Fibroblast of lung (primary cell): ENCODE results near the gene GJC2. TPM values are rescaled to one million over a fixed set of nuclear protein-coding genes. Genes with fewer than 3 reads are reported as not detected.

Experiments
- DNase-seq, 2 donors: peaks; one replicate each; pipeline versions ENCODE4 v3.0.0 to v3.0.0-alpha.2; 2010; ENCODE audit warnings: low read depth in 2 of 2
- H2AFZ ChIP-seq: 2 replicates; pipeline ENCODE4 v1.5.1; 2012; ENCODE audit warnings: low read length, control low read depth, inconsistent platforms
- H3K27ac ChIP-seq: 2 replicates; pipeline ENCODE4 v1.5.1; 2011; ENCODE audit warnings: low read length, control low read depth; ENCODE audit not compliant: insufficient read depth
- H3K27me3 ChIP-seq: 2 replicates; pipeline ENCODE4 v1.5.1; 2011; ENCODE audit warnings: mild to moderate bottlenecking, low read length; ENCODE audit not compliant: control insufficient read depth, insufficient read depth
- H3K36me3 ChIP-seq: 2 replicates; pipeline ENCODE4 v1.5.1; 2011; ENCODE audit warnings: low read length; ENCODE audit not compliant: control insufficient read depth, insufficient read depth
- H3K4me1 ChIP-seq: 2 replicates; pipeline ENCODE4 v1.5.1; 2011; ENCODE audit warnings: low read length; ENCODE audit not compliant: control insufficient read depth, insufficient read depth; ENCODE audit errors: extremely low read depth
- H3K4me2 ChIP-seq: 2 replicates; pipeline ENCODE4 v1.5.1; 2011; ENCODE audit warnings: low read length, control low read depth; ENCODE audit not compliant: insufficient read depth; ENCODE audit errors: extremely low read depth
- H3K4me3 ChIP-seq, 4 experiments: fragments of 200-600 bp in 1 of 4; sonication (generic) in 1 of 4; replicated peaks in 1 of 4; 2 replicates each; pipeline ENCODE4 v1.5.1; 2011 to 2016; ENCODE audit warnings: low read length in 4 of 4, low read depth in 3 of 4, mild to moderate bottlenecking in 3 of 4, control low read depth in 2 of 4, inconsistent platforms in 1 of 4, mixed read lengths in 1 of 4; ENCODE audit not compliant: insufficient read depth in 1 of 4; ENCODE audit errors: control extremely low read depth in 1 of 4
- H3K79me2 ChIP-seq: 2 replicates; pipeline ENCODE4 v1.5.1; 2012; ENCODE audit warnings: mild to moderate bottlenecking, low read length, inconsistent platforms; ENCODE audit not compliant: control insufficient read depth, insufficient read depth
- H3K9ac ChIP-seq: 2 replicates; pipeline ENCODE4 v1.5.1; 2011; ENCODE audit warnings: mild to moderate bottlenecking, low read length, control low read depth; ENCODE audit not compliant: insufficient read depth
- H3K9me3 ChIP-seq: 2 replicates; pipeline ENCODE4 v1.5.1; 2012; ENCODE audit warnings: low read depth, low read length; ENCODE audit not compliant: control insufficient read depth, insufficient read depth
- H4K20me1 ChIP-seq: 2 replicates; pipeline ENCODE4 v1.5.1; 2011; ENCODE audit warnings: low read length; ENCODE audit not compliant: control insufficient read depth, insufficient read depth; ENCODE audit errors: extremely low read depth
- CTCF ChIP-seq, 2 donors: IDR thresholded peaks in 1 of 2; conservative IDR thresholded peaks in 1 of 2; 1 replicate in 1 of 2; 2 replicates in 1 of 2; pipeline ENCODE4 v1.5.1; 2011 to 2012; ENCODE audit warnings: low read length in 2 of 2, control low read depth in 1 of 2, inconsistent platforms in 1 of 2, low read depth in 1 of 2, mild to moderate bottlenecking in 1 of 2
- EZH2 ChIP-seq: IDR thresholded peaks from 2 replicates; pipeline ENCODE4 v1.5.1; 2012; ENCODE audit warnings: low read length, control low read depth, mild to moderate bottlenecking; ENCODE audit errors: missing control alignments
- polyA plus RNA-seq, 2 donors: library from polyadenylated mRNA; depleted of rRNA in 1 of 2; stranded (reverse) in 1 of 2; unstranded in 1 of 2; fragments of >200 nt; gene quantifications; 2 replicates each; pipeline ENCODE4 v1.2.1, GENCODE V29; 2011 to 2012; ENCODE audit warnings: missing spikeins in 1 of 2
- total RNA-seq: library from RNA; depleted of rRNA; stranded (reverse); fragments of >200 nt; gene quantifications from 2 replicates; pipeline ENCODE4 v1.2.1, GENCODE V29; 2014

The GJC2 gene
- total and polyA plus RNA-seq, 2 donors (not counting 1 experiment from before 2014, with no cell fraction given): 1.4 to 13.4 TPM

GRCh38 chr1:228175316-228176023 lies 25.7 kb downstream of the GJC2 start:
- Histone ChIP-seq H3K4me2 (no peak overlapping the region), H3K79me2 (no peaks in the 10 kb centered on the region), H2AFZ (no peak overlapping the region), H3K27ac (no peak overlapping the region), H4K20me1 (no peaks in the 10 kb centered on the region), H3K4me1 (no peaks in the 10 kb centered on the region), H3K9me3 (no peaks in the 10 kb centered on the region), H3K9ac (no peak overlapping the region), H3K36me3 (no peaks in the 10 kb centered on the region), H3K4me3 (no peak overlapping the region), H3K27me3 (no peaks in the 10 kb centered on the region)
- TF ChIP-seq EZH2 (no peak), CTCF (conservative IDR thresholded peaks at IDR 0.05 in 1 of 2, IDR thresholded peaks at IDR 0.05 in 1 of 2; ENCODE audit: low read depth in 1 of 2, low read length in 2 of 2) (no peak)
- no peak for DNase-seq

- H3K4me1 ChIP-seq: no peaks in the 10 kb centered on the region
- H3K27ac ChIP-seq: no peak overlapping the region
- H3K79me2 ChIP-seq: no peaks in the 10 kb centered on the region
- no peaks in the 10 kb centered on the region for H4K20me1 ChIP-seq
- no peak overlapping the region for H3K4me2 ChIP-seq
- no peaks in the 10 kb centered on the region for H3K27me3 ChIP-seq
- H2AFZ ChIP-seq: no peak overlapping the region
- H3K9me3 ChIP-seq: no peaks in the 10 kb centered on the region
- H3K4me3 ChIP-seq: no peak overlapping the region
- no peaks in the 10 kb centered on the region for H3K36me3 ChIP-seq
- no peak for DNase-seq
- TF ChIP-seq CTCF (conservative IDR thresholded peaks at IDR 0.05 in 1 of 2, IDR thresholded peaks at IDR 0.05 in 1 of 2; ENCODE audit: low read depth in 1 of 2, low read length in 2 of 2): no peak
- no peak for TF ChIP-seq EZH2
- no peak overlapping the region for H3K9ac ChIP-seq
These were observed 26.3 kb downstream of the GJC2 start for GRCh38 chr1:228176024-228176395.

- H3K79me2 ChIP-seq: no peaks in the 10 kb centered on the region
- no peaks in the 10 kb centered on the region for H3K4me1 ChIP-seq
- H3K9ac ChIP-seq: no peak overlapping the region
These were observed 26.9 kb downstream of the GJC2 start for GRCh38 chr1:228176461-228177182.

More at GRCh38 chr1:228176461-228177182, 26.9 kb downstream of the GJC2 start:
- no peak for DNase-seq
- Histone ChIP-seq H3K9me3 (no peaks in the 10 kb centered on the region), H3K36me3 (no peaks in the 10 kb centered on the region), H3K27ac (no peak overlapping the region), H3K4me3 (no peak overlapping the region), H4K20me1 (no peaks in the 10 kb centered on the region), H3K4me2 (no peak overlapping the region), H2AFZ (no peak overlapping the region), H3K27me3 (no peaks in the 10 kb centered on the region)
- TF ChIP-seq EZH2 (no peak), CTCF (conservative IDR thresholded peaks at IDR 0.05 in 1 of 2, IDR thresholded peaks at IDR 0.05 in 1 of 2; ENCODE audit: low read depth in 1 of 2, low read length in 2 of 2) (no peak)
